Fibroblast of peridontal ligament (primary cell): ENCODE results near the gene SLC35F3.
A peak's percentile ranks its signal among the peaks of the same experiment; 100 is the strongest.
"Not testable (repeated sequence)": the region's sequence is repeated elsewhere in the genome, so short reads cannot be mapped to it uniquely, and the experiment has no call there.

Experiments
- DNase-seq: peaks from one replicate; pipeline ENCODE4 v3.0.0-alpha.2; 2010; ENCODE audit errors: extremely low read depth

SLC35F3 gene

GRCh38 chr1:234289538-234290305, 385.2 kb downstream of the SLC35F3 start:
- no peak for DNase-seq

- no peak for DNase-seq
Measured at GRCh38 chr1:234292011-234292410, 387.5 kb downstream of the SLC35F3 start.

GRCh38 chr1:234292548-234292947, 388.1 kb downstream of the SLC35F3 start:
- no peak for DNase-seq

DNA sequence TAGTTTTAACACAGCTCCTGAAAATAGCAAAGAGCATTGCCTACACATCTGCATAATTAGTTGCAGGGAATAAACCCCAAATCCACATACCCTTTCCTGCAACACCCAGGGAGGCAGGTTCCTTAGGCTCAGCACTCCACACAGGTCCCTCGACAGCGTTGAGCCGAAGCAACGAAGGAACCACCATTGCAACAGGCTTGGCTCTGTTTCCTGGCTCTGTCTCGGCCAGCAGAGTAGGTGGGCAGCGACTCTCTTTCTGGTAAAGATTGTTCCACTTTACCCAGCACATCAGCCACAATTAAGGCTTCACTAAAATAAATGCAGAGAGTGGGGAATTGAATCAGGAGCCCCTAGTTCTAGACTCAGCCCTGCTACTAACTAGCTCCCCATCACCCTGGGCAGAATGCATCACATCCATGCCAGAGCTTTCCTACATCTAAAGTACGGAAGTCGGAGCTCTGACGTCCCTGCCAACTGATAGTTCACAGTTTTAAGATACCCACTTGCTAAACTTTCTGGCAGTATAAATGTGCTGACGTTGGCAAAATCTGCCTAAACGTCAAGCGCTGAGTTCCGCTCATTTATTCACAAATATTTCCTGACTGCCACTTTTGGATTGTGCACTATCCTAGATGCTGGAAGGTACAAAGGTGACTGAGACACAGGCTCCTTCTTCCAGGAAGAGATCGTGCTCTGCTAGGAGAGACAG, 389.8 kb downstream of the SLC35F3 start:
- no peak for DNase-seq

DNA sequence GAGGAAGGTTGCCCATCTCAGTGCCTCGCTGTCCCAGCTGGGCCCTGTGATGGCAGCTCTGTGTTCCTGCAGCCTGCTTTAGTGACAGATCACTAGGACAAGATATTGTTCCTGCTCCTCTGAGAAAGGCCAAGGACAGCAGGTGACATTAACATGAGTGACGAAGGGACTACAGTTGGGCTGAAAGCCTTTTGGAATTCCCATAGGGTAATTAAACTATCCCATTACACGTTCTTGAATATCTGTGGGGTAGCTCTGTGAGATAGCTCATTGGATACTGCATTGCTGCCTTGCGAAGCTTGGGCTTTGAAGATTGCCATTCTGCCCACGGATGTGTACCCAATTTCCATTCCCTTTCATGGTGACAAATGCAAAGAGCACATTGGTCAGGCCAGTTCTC, 390.6 kb downstream of the SLC35F3 start:
- no peak for DNase-seq

GRCh38 chr1:234295626-234296025, 391.1 kb downstream of the SLC35F3 start:
- no peak for DNase-seq

DNA sequence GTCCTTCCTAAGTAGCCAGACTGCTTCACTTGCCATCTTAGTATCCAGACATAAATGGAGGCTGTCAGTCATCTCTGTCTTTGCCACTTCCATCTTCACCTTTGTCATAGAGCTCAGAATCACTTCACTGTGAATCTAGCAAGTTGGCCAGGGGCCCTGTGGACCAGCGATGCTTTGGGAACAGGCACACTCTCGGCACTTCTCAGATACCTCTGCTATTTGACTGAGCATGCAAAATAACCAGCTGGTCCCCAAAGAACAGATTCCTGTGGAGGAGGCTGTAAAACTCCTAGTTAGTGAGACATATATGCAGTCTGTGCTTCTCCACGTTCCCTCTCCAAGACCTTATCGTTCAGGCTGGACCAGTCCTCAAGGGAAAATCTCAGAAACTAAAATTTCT, 392.0 kb downstream of the SLC35F3 start:
- no peak for DNase-seq

- no peak for DNase-seq
Measured at GRCh38 chr1:234297668-234298067, 393.2 kb downstream of the SLC35F3 start.

GRCh38 chr1:234300096-234300495, 395.6 kb downstream of the SLC35F3 start:
- no peak for DNase-seq

DNA sequence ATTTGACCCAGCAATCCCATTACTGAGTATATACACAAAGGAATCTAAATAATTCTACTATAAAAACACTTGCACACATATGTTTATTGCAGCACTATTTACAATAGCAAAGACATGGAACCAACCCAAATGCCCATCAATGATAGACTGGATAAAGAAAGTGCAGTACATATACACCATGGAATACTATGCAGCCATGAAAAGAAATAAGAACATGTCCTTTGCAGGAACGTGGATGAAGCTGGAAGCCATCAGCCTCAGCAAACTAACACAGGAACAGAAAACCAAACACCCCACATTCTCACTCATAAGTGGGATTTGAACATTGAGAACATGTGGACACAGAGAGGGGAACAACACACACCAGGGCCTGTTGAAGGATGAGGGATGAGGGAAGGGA, 397.2 kb downstream of the SLC35F3 start:
- not testable (repeated sequence) for DNase-seq

- no peak for DNase-seq
Measured at GRCh38 chr1:234302354-234302962, 398.0 kb downstream of the SLC35F3 start.

- DNase-seq = no peak
Measured at GRCh38 chr1:234303231-234303630, 398.8 kb downstream of the SLC35F3 start.

- no peak for DNase-seq
Measured at GRCh38 chr1:234307726-234308125, 403.2 kb downstream of the SLC35F3 start.

DNA sequence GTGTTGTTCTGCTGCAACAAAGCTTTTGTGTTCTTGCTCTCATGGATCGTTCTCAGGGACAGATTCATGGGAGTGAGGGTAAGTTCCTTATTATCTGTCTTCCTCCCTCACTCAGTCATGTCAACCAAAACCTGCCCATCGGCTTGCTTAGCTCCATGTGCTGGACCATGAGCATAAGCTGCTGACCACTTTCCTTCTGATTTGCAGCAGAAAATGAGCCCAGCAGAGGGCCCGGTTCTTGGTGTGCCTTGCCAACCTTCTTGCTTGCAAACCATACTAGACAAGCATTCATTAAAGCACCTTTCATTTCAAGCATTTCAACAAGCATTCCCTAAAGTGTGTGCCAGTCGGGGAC, 404.7 kb downstream of the SLC35F3 start:
- DNase-seq = no peak

GRCh38 chr1:234309598-234310459, 405.4 kb downstream of the SLC35F3 start:
- peak; percentile 37 for DNase-seq

GRCh38 chr1:234310460-234310817, 406.0 kb downstream of the SLC35F3 start:
- no peak for DNase-seq

GRCh38 chr1:234311414-234311813, 406.9 kb downstream of the SLC35F3 start:
- no peak for DNase-seq

GRCh38 chr1:234313171-234313570, 408.7 kb downstream of the SLC35F3 start:
- DNase-seq = no peak

GRCh38 chr1:234315091-234315541, 410.6 kb downstream of the SLC35F3 start:
- peak; percentile 65 for DNase-seq

DNA sequence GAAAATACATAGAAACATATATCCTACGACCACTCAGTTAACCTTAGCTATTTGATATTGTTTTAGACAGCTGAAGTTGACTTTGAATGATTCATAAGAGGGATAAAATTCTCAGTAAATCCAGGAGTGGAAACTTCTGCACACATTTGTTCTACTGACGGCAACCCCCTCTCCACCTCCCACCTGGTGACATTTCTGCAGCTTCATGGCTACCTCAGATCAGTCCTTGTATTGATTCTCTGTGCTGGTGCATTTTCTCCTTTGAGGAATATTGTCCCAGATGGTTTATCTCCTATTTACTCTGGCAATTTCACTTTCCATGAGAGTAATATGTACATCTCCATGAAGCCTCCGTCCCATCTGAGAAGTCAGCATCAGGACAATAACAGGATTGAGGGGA, 411.1 kb downstream of the SLC35F3 start:
- no peak for DNase-seq

- no peak for DNase-seq
Measured at GRCh38 chr1:234316486-234316885, 412.0 kb downstream of the SLC35F3 start.

- no peak for DNase-seq
Measured at GRCh38 chr1:234316937-234317336, 412.5 kb downstream of the SLC35F3 start.
